ENCODE results near the gene NEMF.
"Not testable (repeated sequence)": the region's sequence is repeated elsewhere in the genome, so short reads cannot be mapped to it uniquely, and the experiment has no call there.

NEMF gene

GRCh38 chr14:49880267-49881064, 27.9 kb upstream of the NEMF start:
- DNase-seq (ENCODE audit: low read depth, low spot score), result no peak

DNA sequence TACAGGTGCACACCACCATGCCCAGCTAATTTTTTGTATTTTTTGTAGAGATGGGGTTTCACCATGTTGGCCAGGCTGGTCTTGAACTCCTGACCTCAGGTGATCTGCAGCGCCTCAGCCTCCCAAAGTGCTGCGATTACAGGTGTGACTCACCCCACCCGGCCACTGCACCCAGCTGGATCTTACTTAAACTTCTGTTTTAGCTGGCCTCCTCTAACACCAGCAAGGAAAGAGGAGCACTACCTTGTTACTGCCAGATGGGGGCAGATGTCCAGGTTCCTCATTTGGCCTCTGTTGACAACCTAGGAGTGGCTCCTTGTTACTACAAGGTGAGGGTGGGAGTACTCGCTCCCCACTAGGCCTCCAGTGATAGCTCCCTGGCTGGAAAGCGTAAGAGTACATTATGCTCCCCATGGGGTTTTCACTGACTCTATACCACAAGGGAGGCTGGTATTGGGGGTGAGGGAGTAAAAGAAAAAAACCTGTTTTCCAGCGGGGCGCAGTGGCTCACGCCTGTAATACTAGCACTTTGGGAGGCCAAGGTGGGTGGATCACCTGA, 27.1 kb upstream of the NEMF start:
- no peak for DNase-seq (ENCODE audit: low read depth, low spot score)

GRCh38 chr14:49876563-49877127, 24.1 kb upstream of the NEMF start:
- no peak for DNase-seq (ENCODE audit: low read depth, low spot score)

DNA sequence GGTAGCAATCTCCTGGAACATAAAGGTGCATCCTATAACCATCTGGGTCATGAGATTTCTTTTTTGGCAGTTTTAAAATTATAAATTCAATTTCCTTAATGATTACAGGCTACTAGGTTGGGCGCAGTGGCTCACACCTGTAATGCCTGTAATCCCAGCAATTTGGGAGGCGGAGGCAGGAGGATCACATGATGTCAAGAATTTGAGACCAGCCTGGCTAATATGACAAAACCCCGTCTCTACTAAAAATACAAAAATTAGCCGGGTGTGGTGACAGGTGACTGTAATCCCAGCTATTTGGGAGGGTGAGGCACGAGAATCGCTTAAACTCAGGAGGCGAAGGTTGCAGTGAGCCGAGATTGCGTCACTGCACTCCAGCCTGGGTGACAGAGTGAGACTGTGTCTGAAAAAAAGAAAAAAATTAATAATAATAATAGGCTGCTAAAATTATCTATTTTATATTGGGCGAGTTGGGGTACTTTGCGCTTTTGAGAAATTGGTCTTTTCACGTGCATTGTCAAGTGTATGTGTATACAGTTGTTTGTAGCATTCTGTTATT, 23.1 kb upstream of the NEMF start:
- DNase-seq (ENCODE audit: low read depth, low spot score), result no peak

DNA sequence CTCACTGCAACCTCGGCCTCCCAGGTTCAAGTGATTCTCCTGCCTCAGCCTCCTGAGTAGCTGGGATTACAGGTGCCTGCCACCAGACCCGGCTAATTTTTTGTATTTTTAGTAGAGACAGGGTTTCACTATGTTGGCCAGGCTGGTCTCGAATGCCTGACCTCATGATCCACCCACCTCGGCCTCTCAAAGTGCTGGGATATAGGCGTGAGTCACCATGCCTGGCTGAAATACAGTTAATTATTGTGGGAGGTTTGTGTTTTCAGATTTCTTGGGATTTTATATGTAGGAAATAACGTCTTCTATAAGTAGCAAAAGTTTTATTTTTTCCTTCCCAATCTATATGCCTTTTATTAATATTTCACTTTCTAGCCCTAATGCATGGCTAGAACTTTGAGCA, 21.0 kb upstream of the NEMF start:
- not testable (repeated sequence) for DNase-seq (ENCODE audit: low read depth, low spot score)

DNA sequence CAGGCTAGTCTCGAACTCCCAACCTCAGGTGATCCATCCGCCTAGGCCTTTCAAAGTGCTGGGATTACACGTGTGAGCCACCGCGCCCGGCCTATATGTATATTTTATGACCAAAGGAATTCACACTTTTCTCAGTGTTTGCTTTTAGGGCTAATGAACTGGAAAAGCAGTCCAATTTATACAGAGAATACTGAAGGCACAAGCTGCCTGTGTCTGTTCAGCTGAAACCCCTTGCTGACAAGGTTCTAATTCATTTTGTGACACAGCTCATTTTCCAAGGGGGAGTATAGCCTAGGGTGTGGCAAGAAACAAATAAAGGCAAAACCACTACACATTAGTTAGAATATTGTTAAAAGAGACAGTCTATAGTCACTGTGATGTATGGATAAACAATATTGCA, 18.3 kb upstream of the NEMF start:
- DNase-seq (ENCODE audit: low read depth, low spot score), result no peak

DNA sequence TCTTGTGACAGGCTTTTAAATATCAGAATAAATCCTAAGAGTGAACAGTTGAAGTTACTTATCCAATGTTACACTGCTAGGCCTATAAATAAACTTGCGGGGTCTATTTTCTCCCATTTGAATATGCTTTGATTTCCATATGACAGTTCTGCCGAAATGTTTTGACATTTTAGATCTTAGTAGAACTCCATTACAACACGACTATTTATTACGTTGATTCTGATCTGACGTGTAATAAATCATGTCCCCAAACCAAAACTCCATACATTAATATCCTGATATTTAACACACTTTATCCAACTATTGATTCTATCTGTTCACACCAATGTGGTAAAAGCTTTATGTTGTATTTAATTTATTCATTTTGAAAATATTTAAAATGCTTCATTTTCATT, 16.1 kb upstream of the NEMF start:
- no peak for DNase-seq (ENCODE audit: low read depth, low spot score)

- peak; percentile 95 for DNase-seq (ENCODE audit: low read depth, low spot score)
Observed at GRCh38 chr14:49867831-49868719, 15.5 kb upstream of the NEMF start.

DNA sequence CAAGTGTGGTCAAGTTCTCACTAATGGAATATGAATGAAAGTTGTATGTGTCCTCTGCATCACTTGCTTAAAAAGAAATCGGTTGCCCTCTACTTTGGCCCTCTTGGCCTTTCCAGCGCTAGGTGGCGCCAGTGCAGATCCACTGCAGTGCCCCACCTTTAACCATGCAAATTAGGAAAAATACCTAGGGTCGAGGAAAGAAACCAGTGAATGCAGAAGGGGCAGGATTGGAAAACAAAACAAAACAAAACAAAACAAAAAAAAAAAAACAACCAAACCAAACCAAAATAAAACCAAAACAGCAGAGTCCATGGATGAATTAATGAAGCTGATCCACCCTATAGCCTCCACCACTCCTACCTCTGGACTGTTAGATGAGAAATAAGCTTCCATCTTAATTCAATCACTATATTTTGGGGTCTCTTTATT, 12.9 kb upstream of the NEMF start:
- peak; percentile 64 for DNase-seq (ENCODE audit: low read depth, low spot score)

- no peak for DNase-seq (ENCODE audit: low read depth, low spot score)
Observed at GRCh38 chr14:49863487-49864281, 11.1 kb upstream of the NEMF start.

DNA sequence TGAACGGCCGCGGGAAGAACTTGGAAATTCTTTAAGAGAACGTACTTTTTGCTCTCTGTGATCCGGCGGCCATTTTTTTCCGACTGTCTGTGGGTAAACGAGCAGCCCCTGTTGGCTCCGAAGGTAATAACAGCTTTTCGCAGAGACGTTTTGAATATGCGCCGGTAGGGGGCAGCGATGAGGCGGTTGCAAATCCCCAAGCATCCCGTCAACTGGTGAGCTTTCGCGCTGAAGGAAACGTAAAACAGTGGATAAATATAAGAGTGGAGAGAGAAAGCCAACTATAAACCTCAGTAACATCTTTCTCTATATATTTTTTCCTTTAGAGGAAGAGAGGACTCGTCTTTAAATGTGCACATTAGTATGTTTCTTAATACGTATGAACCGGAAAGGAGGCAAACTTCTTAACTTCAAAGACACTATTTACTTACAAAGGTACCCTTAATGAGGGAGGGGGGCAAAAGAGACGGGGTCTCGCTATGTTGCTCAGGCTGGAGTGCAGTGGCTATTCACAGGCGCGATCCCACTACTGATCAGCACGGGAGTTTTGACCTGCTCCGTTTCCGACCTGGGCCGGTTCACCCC, 9.6 kb upstream of the NEMF start:
- peak; percentile 82 for DNase-seq (ENCODE audit: low read depth, low spot score)

DNA sequence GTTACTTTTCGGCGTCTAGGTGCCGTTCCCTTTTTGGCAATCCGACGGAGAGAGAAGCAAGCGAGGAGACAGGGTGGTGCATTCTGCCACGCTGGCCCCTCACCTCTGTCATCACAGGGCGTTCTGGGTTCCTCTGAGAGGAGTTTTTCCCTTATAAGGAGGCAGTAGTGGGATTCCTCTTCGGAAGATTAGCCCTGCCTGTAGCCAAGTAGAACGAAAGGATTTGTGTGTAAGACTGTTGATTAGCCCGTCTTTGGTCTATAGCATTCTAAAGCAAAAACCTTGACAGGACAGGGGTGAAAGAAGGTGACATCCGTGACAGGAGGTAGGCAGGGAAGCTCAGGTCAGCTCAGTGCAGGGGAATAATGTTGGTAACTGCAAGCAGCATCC, 9.1 kb upstream of the NEMF start:
- DNase-seq (ENCODE audit: low read depth, low spot score), result peak; percentile 9

DNA sequence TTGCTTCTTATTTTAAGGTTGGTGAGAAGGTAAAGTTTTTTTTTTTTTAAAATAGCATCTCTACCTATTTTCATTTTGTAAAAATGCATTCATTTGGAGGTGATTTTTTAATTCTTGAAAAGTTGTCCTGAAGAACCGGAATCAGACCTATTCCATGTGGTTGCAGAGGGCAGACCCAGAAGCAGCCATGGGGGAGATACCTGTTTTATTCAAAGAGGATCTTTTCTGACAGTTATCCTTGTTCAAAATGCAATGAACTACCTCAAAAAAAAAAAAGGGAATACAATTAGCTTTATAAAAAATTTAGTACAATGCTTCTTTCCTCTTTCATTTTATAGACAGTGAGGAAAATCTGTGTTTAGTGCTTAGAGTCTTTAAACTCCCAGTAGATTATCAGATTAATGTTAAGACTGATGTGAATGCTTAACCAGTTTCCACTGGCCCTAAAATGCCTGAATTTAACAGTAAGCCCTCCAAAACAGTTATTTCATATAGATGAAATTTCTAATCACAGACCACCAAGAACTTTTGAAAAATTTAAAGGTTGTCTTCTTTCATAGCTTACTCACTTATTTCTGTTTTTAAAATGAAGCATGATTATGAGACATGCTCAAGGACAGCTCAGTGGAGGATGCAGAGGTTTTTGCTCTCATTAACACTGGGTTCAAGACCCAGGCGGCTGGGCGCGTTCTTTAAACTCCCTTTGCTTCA, 8.6 kb upstream of the NEMF start:
- no peak for DNase-seq (ENCODE audit: low read depth, low spot score)

- DNase-seq (ENCODE audit: low read depth, low spot score), result no peak
Observed at GRCh38 chr14:49858383-49858782, 5.8 kb upstream of the NEMF start.

- no peak for DNase-seq (ENCODE audit: low read depth, low spot score)
Observed at GRCh38 chr14:49857427-49858003, 4.9 kb upstream of the NEMF start.

DNA sequence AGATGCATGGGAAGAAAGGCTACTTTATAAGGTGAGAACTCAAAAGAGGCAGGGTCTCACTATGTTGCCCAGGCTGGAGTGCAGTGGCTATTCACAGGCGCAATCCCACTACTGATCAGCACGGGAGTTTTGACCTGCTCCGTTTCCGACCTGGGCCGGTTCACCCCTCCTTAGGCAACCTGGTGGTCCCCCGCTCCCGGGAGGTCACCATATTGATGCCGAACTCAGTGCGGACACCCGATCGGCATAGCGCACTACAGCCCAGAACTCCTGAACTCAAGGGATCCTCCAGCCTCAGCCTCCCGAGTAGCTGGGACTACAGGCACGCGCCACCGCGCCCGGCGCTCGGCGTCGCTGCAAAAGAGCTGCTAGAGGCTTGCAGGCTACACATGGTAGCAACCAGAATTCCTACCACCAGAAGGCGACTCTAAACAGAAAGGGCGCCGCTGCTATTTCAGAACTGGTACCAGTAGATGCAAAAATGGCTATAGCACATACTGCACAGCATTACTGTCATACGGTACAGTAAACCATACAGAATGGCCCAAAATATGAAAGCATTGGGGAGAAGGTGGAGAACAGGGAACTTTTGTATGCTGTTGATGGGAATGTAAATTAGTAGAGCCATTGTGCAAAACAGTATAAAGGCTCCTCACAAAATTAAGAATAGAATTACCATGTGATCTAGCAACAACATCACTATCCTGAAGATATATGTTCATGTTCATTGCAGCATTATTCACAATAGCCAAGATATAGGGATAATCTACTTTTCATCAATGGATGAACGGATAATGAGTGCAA, 1.2 kb upstream of the NEMF start:
- peak; percentile 44 for DNase-seq (ENCODE audit: low read depth, low spot score)

- DNase-seq (ENCODE audit: low read depth, low spot score), result no peak
Observed at GRCh38 chr14:49853158-49853477, 530 bp upstream of the NEMF start.

DNA sequence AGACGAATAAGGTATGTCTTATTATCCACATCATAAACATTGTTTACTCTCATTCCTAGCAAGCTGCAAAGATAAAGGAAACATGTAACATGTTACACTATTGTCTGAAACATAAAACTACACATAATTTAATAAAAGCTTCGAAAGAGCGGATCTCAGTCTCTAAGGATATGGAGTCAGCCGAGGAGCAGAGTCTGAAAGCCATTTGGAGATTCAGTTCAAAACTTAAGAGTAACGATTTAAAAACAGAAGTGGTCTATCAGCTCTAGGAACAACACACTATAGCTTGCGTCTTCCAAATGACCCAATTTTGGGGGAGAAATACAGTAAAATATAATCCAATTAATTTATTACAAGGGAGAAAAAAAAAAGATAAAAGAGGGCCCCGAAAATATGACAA, 775 bp downstream of the NEMF start:
- no peak for DNase-seq (ENCODE audit: low read depth, low spot score)
